SU-DHL-6 (cell line): Measurements from ENCODE around the gene ACVR1.

Source experiments
- H2AFZ ChIP-seq: fragments of 200-600 bp; sonication (generic); 2 replicates; pipeline ENCODE4 v1.6.1; 2014; ENCODE audit warnings: low read depth, mild to moderate bottlenecking, moderate library complexity, mixed read lengths, antibody characterized with exemption, low read length; ENCODE audit not compliant: severe bottlenecking
- H3F3A ChIP-seq: fragments of 200-600 bp; shearing (Covaris generic); 2 replicates; pipeline ENCODE4 v1.6.0; 2016; ENCODE audit warnings: antibody characterized with exemption, mild to moderate bottlenecking; ENCODE audit not compliant: insufficient read depth
- H3K27ac ChIP-seq: fragments of 200-600 bp; sonication (generic); 2 replicates; pipeline ENCODE4 v1.5.1; 2016; ENCODE audit warnings: low read depth, mild to moderate bottlenecking, low read length, moderate library complexity, mixed read lengths
- H3K27me3 ChIP-seq: fragments of 200-600 bp; sonication (generic), shearing (Covaris generic); 2 replicates; pipeline ENCODE4 v1.6.0; 2014; ENCODE audit warnings: mild to moderate bottlenecking, low read length
- H3K36me3 ChIP-seq: fragments of 200-600 bp; sonication (generic); 2 replicates; pipeline ENCODE4 v1.6.1; 2014; ENCODE audit warnings: mild to moderate bottlenecking, low read length, mixed read lengths
- H3K4me2 ChIP-seq: fragments of 300-600, 200-600 bp; shearing (Covaris generic), sonication (generic); 2 replicates; pipeline ENCODE4 v1.6.0; 2014; ENCODE audit warnings: low read length, low read depth, mild to moderate bottlenecking; ENCODE audit not compliant: poor library complexity, severe bottlenecking
- H3K4me3 ChIP-seq: fragments of 200-600 bp; sonication (generic); 2 replicates; pipeline ENCODE4 v1.5.1; 2014; ENCODE audit warnings: antibody characterized with exemption, low read length, mild to moderate bottlenecking, mixed read lengths; ENCODE audit not compliant: insufficient read depth, poor library complexity, severe bottlenecking
- H3K79me2 ChIP-seq: fragments of 200-600 bp; sonication (generic); 2 replicates; pipeline ENCODE4 v1.6.1; 2014; ENCODE audit warnings: mild to moderate bottlenecking, low read length, moderate library complexity; ENCODE audit not compliant: insufficient read depth
- H3K9ac ChIP-seq: fragments of 200-600 bp; sonication (generic); 2 replicates; pipeline ENCODE4 v1.7.0; 2014; ENCODE audit warnings: mild to moderate bottlenecking, low read length
- H3K9me2 ChIP-seq: fragments of 200-600 bp; sonication (generic); replicated peaks from 2 replicates; pipeline ENCODE4 v1.6.1; 2014; ENCODE audit warnings: low read length; ENCODE audit not compliant: insufficient read depth
- H3K9me3 ChIP-seq: fragments of 200-600 bp; sonication (generic); 2 replicates; pipeline ENCODE4 v1.6.1; 2014; ENCODE audit warnings: low read length, mixed read lengths; ENCODE audit not compliant: insufficient read depth
- H4K20me1 ChIP-seq: fragments of 200-600 bp; sonication (generic); 2 replicates; pipeline ENCODE4 v1.6.1; 2014; ENCODE audit warnings: low read depth, mild to moderate bottlenecking, antibody characterized with exemption, low read length, moderate library complexity, mixed read lengths
- EZH2phosphoT487 ChIP-seq: fragments of 200-600 bp; sonication (generic), shearing (Covaris generic); conservative IDR thresholded peaks from 2 replicates; pipeline ENCODE4 v1.6.1; 2018; ENCODE audit warnings: mild to moderate bottlenecking, antibody characterized with exemption, low read length, moderate library complexity, mixed read lengths
- TF ChIP-seq, protein P1 (sequence below): fragments of 200-600 bp; sonication (generic); IDR thresholded peaks from one replicate; pipeline ENCODE4 v1.5.1; 2017; ENCODE audit warnings: antibody characterized with exemption, mild to moderate bottlenecking, low read length, moderate library complexity; ENCODE audit not compliant: insufficient read depth, poor library complexity, severe bottlenecking

Gene ACVR1

DNA sequence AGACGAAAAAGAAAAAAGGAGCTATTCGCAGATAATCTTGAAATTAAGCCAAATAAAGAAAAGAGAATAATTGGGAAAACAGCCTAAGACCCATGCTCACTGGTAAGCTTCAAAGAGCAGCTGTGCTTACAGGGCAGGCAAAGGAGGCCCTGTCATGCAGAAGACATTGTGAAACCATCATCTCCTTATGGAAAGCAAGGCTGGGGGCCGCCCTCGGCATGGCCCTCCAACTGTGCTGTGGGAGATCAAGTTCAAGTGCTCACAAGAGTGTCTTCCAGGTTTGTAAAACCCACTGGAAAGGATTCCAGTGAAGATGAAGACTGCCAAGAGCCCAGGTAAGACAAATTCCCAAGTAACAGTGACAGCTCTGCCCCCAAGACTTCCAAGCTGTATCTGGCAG lies 32.2 kb downstream of the ACVR1 start:
- Histone ChIP-seq H3K27ac (no peak overlapping the region), H3F3A (no peaks in the 10 kb centered on the region), H3K4me3 (no peak overlapping the region), H3K79me2 (no peaks in the 10 kb centered on the region), H3K9ac (no peak overlapping the region), H3K9me2 (no peaks in the 10 kb centered on the region), H3K9me3 (no peaks in the 10 kb centered on the region), H3K4me2 (no peak overlapping the region), H2AFZ (no peak overlapping the region), H3K36me3 (no peaks in the 10 kb centered on the region), H4K20me1 (no peaks in the 10 kb centered on the region), H3K27me3 (no peaks in the 10 kb centered on the region)
- TF ChIP-seq, protein P1, sequence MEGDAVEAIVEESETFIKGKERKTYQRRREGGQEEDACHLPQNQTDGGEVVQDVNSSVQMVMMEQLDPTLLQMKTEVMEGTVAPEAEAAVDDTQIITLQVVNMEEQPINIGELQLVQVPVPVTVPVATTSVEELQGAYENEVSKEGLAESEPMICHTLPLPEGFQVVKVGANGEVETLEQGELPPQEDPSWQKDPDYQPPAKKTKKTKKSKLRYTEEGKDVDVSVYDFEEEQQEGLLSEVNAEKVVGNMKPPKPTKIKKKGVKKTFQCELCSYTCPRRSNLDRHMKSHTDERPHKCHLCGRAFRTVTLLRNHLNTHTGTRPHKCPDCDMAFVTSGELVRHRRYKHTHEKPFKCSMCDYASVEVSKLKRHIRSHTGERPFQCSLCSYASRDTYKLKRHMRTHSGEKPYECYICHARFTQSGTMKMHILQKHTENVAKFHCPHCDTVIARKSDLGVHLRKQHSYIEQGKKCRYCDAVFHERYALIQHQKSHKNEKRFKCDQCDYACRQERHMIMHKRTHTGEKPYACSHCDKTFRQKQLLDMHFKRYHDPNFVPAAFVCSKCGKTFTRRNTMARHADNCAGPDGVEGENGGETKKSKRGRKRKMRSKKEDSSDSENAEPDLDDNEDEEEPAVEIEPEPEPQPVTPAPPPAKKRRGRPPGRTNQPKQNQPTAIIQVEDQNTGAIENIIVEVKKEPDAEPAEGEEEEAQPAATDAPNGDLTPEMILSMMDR: no peak

DNA sequence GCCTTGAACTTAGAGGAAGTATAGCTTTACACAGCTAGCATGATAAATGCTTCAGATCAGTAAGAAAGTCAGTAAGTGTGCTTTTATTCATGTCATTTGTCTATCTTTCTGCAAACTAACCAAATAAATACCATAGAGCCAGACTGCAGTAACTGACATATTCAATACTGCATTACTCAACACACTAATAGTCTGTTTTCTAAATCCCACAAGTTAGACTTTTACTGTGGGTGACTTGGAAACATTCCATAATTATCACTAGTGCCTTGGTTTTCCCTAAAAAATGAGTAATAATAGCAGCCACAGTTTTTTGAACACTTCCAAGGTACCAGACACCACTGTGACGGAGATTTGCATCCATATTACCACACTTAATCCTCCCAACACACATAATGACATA lies 33.0 kb downstream of the ACVR1 start:
- no peaks in the 10 kb centered on the region for H3K9me2 ChIP-seq
- no peak overlapping the region for H2AFZ ChIP-seq
- no peak overlapping the region for H3K4me3 ChIP-seq
- no peak overlapping the region for H3K4me2 ChIP-seq
- H3F3A ChIP-seq: no peaks in the 10 kb centered on the region
- H3K9me3 ChIP-seq: no peaks in the 10 kb centered on the region
- H3K36me3 ChIP-seq: no peaks in the 10 kb centered on the region
- no peak overlapping the region for H3K9ac ChIP-seq
- H4K20me1 ChIP-seq: no peaks in the 10 kb centered on the region
- H3K27me3 ChIP-seq: no peaks in the 10 kb centered on the region
- TF ChIP-seq EZH2phosphoT487: no peak
- TF ChIP-seq, protein P1: no peak
- H3K79me2 ChIP-seq: no peaks in the 10 kb centered on the region
- no peak overlapping the region for H3K27ac ChIP-seq

- H3K27me3 ChIP-seq: no peaks in the 10 kb centered on the region
Observed at GRCh38 chr2:157842106-157842879, 33.8 kb downstream of the ACVR1 start.

More at GRCh38 chr2:157842106-157842879, 33.8 kb downstream of the ACVR1 start:
- Histone ChIP-seq H3K79me2 (no peaks in the 10 kb centered on the region), H3K4me3 (no peak overlapping the region), H3K9me2 (no peaks in the 10 kb centered on the region), H3K36me3 (no peaks in the 10 kb centered on the region), H3K27ac (no peak overlapping the region), H2AFZ (no peak overlapping the region), H4K20me1 (no peaks in the 10 kb centered on the region), H3K4me2 (no peak overlapping the region), H3K9ac (no peak overlapping the region), H3F3A (no peaks in the 10 kb centered on the region), H3K9me3 (no peaks in the 10 kb centered on the region)
- TF ChIP-seq EZH2phosphoT487: no peak
- TF ChIP-seq, protein P1: no peak
